GM20431 (cell line): ENCODE data around the gene SETDB1.
"Not testable (repeated sequence)": the region's sequence is repeated elsewhere in the genome, so short reads cannot be mapped to it uniquely, and the experiment has no call there.

Source experiments
- in situ Hi-C: fragments of 300-500 bp; cut with MseI, MboI; formaldehyde crosslinking; loops from one replicate; pipeline ENCODE4 v1.15.0; 2020; ENCODE audit warnings: low sequenced_read_pairs; ENCODE audit not compliant: unreplicated experiment

SETDB1 gene

GRCh38 chr1:150928286-150928685 is 2.1 kb downstream of the SETDB1 start:
- in situ Hi-C loops, result no loop called here

- in situ Hi-C loops, result not testable (repeated sequence)
These were observed 2.6 kb downstream of the SETDB1 start for GRCh38 chr1:150928775-150929174.

- in situ Hi-C loops, result no loop called here
These were observed 5.6 kb downstream of the SETDB1 start for GRCh38 chr1:150931773-150932172.

GRCh38 chr1:150944856-150945255 is 18.7 kb downstream of the SETDB1 start:
- in situ Hi-C loops, result no loop called here

- in situ Hi-C loops, result no loop called here
These were observed 28.5 kb downstream of the SETDB1 start for GRCh38 chr1:150954708-150955107.

- in situ Hi-C loops, result no loop called here
These were observed 29.1 kb downstream of the SETDB1 start for GRCh38 chr1:150955280-150955679.

- in situ Hi-C loops, result no loop called here
These were observed 31.5 kb downstream of the SETDB1 start for GRCh38 chr1:150957666-150958065.

- in situ Hi-C loops, result no loop called here
These were observed 34.5 kb downstream of the SETDB1 start for GRCh38 chr1:150960646-150961045.

GRCh38 chr1:150961756-150962155 is 35.6 kb downstream of the SETDB1 start:
- in situ Hi-C loops, result no loop called here

- in situ Hi-C loops, result no loop called here
These were observed 37.4 kb downstream of the SETDB1 start for GRCh38 chr1:150963321-150964163.

- in situ Hi-C loops, result no loop called here
These were observed 38.0 kb downstream of the SETDB1 start for GRCh38 chr1:150964164-150964489.

- in situ Hi-C loops, result no loop called here
These were observed 39.4 kb downstream of the SETDB1 start for GRCh38 chr1:150965605-150966004.

GRCh38 chr1:150966011-150966410 is 39.8 kb downstream of the SETDB1 start:
- in situ Hi-C loops, result no loop called here

- in situ Hi-C loops, result no loop called here
These were observed 41.8 kb downstream of the SETDB1 start for GRCh38 chr1:150967936-150968335.

- in situ Hi-C loops, result no loop called here
These were observed 42.3 kb downstream of the SETDB1 start for GRCh38 chr1:150968491-150968890.

- in situ Hi-C loops, result no loop called here
These were observed 43.5 kb downstream of the SETDB1 start for GRCh38 chr1:150969626-150970025.

- in situ Hi-C loops, result no loop called here
These were observed 44.8 kb downstream of the SETDB1 start for GRCh38 chr1:150970808-150971582.

GRCh38 chr1:150971583-150972416 is 45.6 kb downstream of the SETDB1 start:
- in situ Hi-C loops, result no loop called here

GRCh38 chr1:150972417-150972940 is 46.3 kb downstream of the SETDB1 start:
- in situ Hi-C loops, result no loop called here

- in situ Hi-C loops, result no loop called here
These were observed 47.2 kb downstream of the SETDB1 start for GRCh38 chr1:150973258-150973835.
